Esophagus muscularis mucosa (tissue), 4 donors: ENCODE data around the gene TAP1. TPM values are rescaled to one million over a fixed set of nuclear protein-coding genes. Genes with fewer than 3 reads are reported as not detected.
A peak's percentile ranks its signal among the peaks of the same experiment; 100 is the strongest.

Experiments
- DNase-seq: peaks from one replicate; pipeline ENCODE4 v3.0.0-alpha.2; 2017; ENCODE audit errors: extremely low spot score
- H3K27ac ChIP-seq, 4 donors: fragments of 200-600 bp; sonication (generic); replicated peaks in 1 of 4; 1 replicate in 3 of 4; 2 replicates in 1 of 4; pipeline ENCODE4 v1.5.1; 2016 to 2019; ENCODE audit warnings: mild to moderate bottlenecking in 1 of 4
- H3K27me3 ChIP-seq, 4 donors: fragments of 200-600 bp; sonication (generic); one replicate each; pipeline versions ENCODE4 v1.5.1 to v1.6.0; 2016 to 2019
- H3K36me3 ChIP-seq, 4 donors: fragments of 200-600 bp; sonication (generic); one replicate each; pipeline ENCODE4 v1.5.1; 2016 to 2019
- H3K4me1 ChIP-seq, 4 donors: fragments of 200-600 bp; sonication (generic); one replicate each; pipeline ENCODE4 v1.5.1; 2016 to 2019
- H3K4me3 ChIP-seq, 4 donors: fragments of 200-600 bp; sonication (generic); 1 replicate in 2 of 4; 2 replicates in 2 of 4; pipeline ENCODE4 v1.5.1; 2016 to 2019; ENCODE audit warnings: mild to moderate bottlenecking in 4 of 4, moderate library complexity in 1 of 4
- H3K9me3 ChIP-seq, 4 donors: fragments of 200-600 bp; sonication (generic); 1 replicate in 3 of 4; 2 replicates in 1 of 4; pipeline ENCODE4 v1.5.1; 2016 to 2019
- EP300 ChIP-seq: sonication (generic); formaldehyde crosslinking; IDR thresholded peaks from one replicate; pipeline ENCODE4 v1.6.1; 2017; ENCODE audit warnings: antibody characterized with exemption
- POLR2A ChIP-seq: fragments of 450-650 bp; IDR thresholded peaks from one replicate; pipeline ENCODE4 v1.6.1; 2017; ENCODE audit warnings: antibody characterized with exemption, moderate library complexity, mild to moderate bottlenecking, low read depth
- POLR2AphosphoS5 ChIP-seq, 2 donors: sonication (generic); formaldehyde crosslinking; IDR thresholded peaks; one replicate each; pipeline ENCODE4 v1.6.1; 2017; ENCODE audit warnings: antibody characterized with exemption in 2 of 2
- whole genome bisulfite sequencing: methylation state at CpG from one replicate; pipeline ENCODE4 v1.1.5; 2018; 5-methylcytosine and 5-hydroxymethylcytosine counted together
- intact Hi-C: fragments of 100-400 bp; cut with DNase I; formaldehyde crosslinking; loops from one replicate; pipeline ENCODE4 v1.15.1; 2023
- small RNA-seq, 3 donors: library from RNA; depleted of rRNA; stranded (forward); fragments of <200 nt; gene quantifications; one replicate each; pipeline ENCODE3, GENCODE V24; 2016
- total RNA-seq, 4 donors: library from RNA; depleted of rRNA; stranded (reverse); fragments of >200 nt; gene quantifications; one replicate each; pipeline versions ENCODE4 v1.1.0 to v1.2.1, GENCODE V29; 2016
- TF ChIP-seq, protein P1 (sequence below), 3 experiments: fragments of 200-600 bp in 2 of 3; fragments of 450-650 bp in 1 of 3; sonication (generic) in 2 of 3; IDR thresholded peaks; one replicate each; pipeline ENCODE4 v1.5.1; 2017 to 2019; ENCODE audit warnings: antibody characterized with exemption in 3 of 3, mild to moderate bottlenecking in 2 of 3, moderate library complexity in 1 of 3

Gene TAP1
- total RNA-seq, 4 donors from 2014 or later, result 28.7 to 45.7 (median 34.8) TPM

DNA sequence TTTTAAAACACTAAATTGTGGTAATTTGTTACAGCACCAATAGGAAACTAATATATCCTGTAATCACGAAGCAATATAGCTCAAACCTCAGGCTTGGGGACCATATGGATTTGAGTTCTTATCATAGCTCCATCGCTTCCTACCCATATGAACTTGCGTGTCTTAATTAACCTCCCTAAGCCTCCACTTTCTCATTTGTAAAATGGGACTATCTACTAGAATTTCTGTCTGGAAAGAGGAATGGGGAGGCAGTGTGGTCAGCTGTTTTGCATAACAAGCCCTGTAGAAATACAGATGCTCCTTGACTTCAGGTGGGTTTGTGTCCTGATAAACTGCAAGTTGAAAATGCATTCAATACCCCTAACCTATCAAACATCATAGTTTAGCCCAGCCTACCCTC, 53.8 kb downstream of the TAP1 start:
- H3K27me3 ChIP-seq, result peaks cover 0 to 66% (median 7%) of the 10 kb centered on the region in 4 donors
- DNase-seq, result no peak
- H3K4me1 ChIP-seq, result peaks cover 0 to 11% (median 9%) of the 10 kb centered on the region in 4 donors
- 94% methylated on average over 3 of the region's 3 CpGs for WGBS
- TF ChIP-seq, protein P1, sequence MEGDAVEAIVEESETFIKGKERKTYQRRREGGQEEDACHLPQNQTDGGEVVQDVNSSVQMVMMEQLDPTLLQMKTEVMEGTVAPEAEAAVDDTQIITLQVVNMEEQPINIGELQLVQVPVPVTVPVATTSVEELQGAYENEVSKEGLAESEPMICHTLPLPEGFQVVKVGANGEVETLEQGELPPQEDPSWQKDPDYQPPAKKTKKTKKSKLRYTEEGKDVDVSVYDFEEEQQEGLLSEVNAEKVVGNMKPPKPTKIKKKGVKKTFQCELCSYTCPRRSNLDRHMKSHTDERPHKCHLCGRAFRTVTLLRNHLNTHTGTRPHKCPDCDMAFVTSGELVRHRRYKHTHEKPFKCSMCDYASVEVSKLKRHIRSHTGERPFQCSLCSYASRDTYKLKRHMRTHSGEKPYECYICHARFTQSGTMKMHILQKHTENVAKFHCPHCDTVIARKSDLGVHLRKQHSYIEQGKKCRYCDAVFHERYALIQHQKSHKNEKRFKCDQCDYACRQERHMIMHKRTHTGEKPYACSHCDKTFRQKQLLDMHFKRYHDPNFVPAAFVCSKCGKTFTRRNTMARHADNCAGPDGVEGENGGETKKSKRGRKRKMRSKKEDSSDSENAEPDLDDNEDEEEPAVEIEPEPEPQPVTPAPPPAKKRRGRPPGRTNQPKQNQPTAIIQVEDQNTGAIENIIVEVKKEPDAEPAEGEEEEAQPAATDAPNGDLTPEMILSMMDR (IDR thresholded peaks at IDR 0.05), result no peak
- TF ChIP-seq EP300, result no peak
- TF ChIP-seq POLR2A, result no peak
- TF ChIP-seq POLR2AphosphoS5 (IDR thresholded peaks at IDR 0.05), result no peak
- no peak overlapping the region for H3K4me3 ChIP-seq
- H3K9me3 ChIP-seq, result peaks cover 0 to 7% (median 2%) of the 10 kb centered on the region in 4 donors
- H3K36me3 ChIP-seq, result no peaks in the 10 kb centered on the region
- H3K27ac ChIP-seq, result no peak overlapping the region
- intact Hi-C loops, result loop anchor here (10.0 kb wide), 1 partner anchor 95 kb away; no protein-coding TSS in a partner anchor

GRCh38 chr6:32799168-32799567, 54.3 kb downstream of the TAP1 start:
- no peak overlapping the region for H3K27ac ChIP-seq
- H3K9me3 ChIP-seq, result peaks cover 0 to 7% (median 2%) of the 10 kb centered on the region in 4 donors
- no peaks in the 10 kb centered on the region for H3K36me3 ChIP-seq
- intact Hi-C loops, result loop anchor here (10.0 kb wide), 1 partner anchor 94 kb away; no protein-coding TSS in a partner anchor
- TF ChIP-seq POLR2AphosphoS5 (IDR thresholded peaks at IDR 0.05), result no peak
- TF ChIP-seq, protein P1 (IDR thresholded peaks at IDR 0.05), result no peak
- TF ChIP-seq POLR2A, result no peak
- TF ChIP-seq EP300, result no peak
- WGBS, result 90% methylated on average over 3 of the region's 3 CpGs
- DNase-seq, result no peak
- H3K27me3 ChIP-seq, result peaks cover 0 to 70% (median 7%) of the 10 kb centered on the region in 4 donors
- H3K4me1 ChIP-seq, result peaks cover 0 to 11% (median 9%) of the 10 kb centered on the region in 4 donors
- H3K4me3 ChIP-seq, result no peak overlapping the region

DNA sequence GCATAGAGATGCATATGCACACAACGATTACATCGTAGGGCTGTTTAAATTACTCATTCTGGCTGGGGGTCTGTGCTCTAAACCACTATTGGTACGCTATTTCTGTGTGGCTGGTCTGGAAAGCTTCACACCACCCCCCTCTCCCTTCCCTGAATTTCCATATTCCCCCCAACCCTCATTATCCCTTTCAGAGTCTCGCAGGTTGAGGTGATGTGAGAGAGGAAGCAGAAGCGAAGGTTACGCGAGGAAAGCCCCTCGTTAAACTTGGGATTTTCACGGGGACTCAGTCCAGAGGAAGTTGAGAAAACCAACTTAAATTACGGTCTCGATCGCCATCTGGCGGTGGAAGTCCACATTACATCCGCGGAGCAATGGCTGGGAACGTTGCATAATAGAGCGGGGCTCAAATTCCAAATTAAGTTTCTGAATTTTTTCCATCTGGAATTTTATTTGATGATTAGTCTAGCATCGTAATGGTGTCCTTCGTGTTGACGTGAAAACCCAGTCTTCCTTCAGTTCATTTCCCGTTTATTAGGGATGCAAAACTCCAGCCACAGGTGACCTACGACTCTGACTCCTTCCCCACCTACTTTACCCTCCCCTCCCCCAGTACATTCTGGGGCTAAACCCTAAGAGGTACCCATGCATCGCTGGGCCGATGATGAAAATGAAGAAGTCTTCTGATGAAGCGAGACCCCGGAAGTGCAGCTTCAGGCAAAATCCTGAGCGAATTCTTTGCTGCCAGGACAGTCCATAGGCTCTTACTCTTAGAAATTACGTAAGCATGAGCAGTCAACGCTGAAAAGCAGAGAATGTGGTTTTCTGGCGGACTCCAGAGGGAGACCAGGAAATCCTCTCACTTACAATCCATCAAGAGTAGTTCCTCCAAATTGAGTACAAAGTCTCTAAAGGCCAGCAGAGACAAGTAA, 56.4 kb downstream of the TAP1 start:
- DNase-seq, result peak; percentile 95
- H3K4me3 ChIP-seq, result peak overlapping the region; percentile 5 to 39 (median 24)

More for the DNA sequence above, 56.4 kb downstream of the TAP1 start:
- peaks cover 0 to 7% (median 2%) of the 10 kb centered on the region in 4 donors for H3K9me3 ChIP-seq
- peaks cover 0 to 74% (median 7%) of the 10 kb centered on the region in 4 donors for H3K27me3 ChIP-seq
- TF ChIP-seq, protein P1 (IDR thresholded peaks at IDR 0.05), result peak; percentile 91 to 95 (median 94)
- TF ChIP-seq POLR2AphosphoS5 (IDR thresholded peaks at IDR 0.05), result no peak
- intact Hi-C loops, result loop anchor here (2.0 to 10.0 kb wide), 2 partner anchors 92 to 380 kb away; no protein-coding TSS in a partner anchor
- no peak overlapping the region for H3K27ac ChIP-seq
- H3K4me1 ChIP-seq, result peaks cover 0 to 11% (median 9%) of the 10 kb centered on the region in 4 donors
- no peaks in the 10 kb centered on the region for H3K36me3 ChIP-seq
- WGBS, result 13% methylated on average over 30 of the region's 30 CpGs

Small RNA genes within 50 kb of the gene (small RNA-seq; reads per million reads assigned to genes)
- gene HLA-Z, result 0 reads per million in 3 donors

Other genes with a start within 250 kb of the TAP1 start
- 1 to 10 TPM in 3 of 4 donors, under 1 TPM in 1; 0.97 to 8.4 (median 5.1) TPM for gene HLA-DQA1, start 216.3 kb downstream of the TAP1 start, total RNA-seq
- 1 to 10 TPM in 2 of 4 donors, under 1 TPM in 1, not detected in 1; 0.71 to 5.8 (median 4.8) TPM for gene HLA-DQB1, start 187.0 kb downstream of the TAP1 start, total RNA-seq
- gene HLA-DQA2, start 112.3 kb downstream of the TAP1 start, total RNA-seq, result 1 to 10 TPM in 1 of 4 donors, under 1 TPM in 2, not detected in 1; 0.40 to 3.2 (median 0.42) TPM
- 1 to 10 TPM in 2 of 4 donors, under 1 TPM in 2; 0.33 to 1.7 (median 0.86) TPM for gene HLA-DQB2, start 90.2 kb downstream of the TAP1 start, total RNA-seq
- under 1 TPM in 3 of 4 donors, not detected in 1; 0.19 to 0.33 (median 0.29) TPM for gene HLA-DOB, start 36.7 kb downstream of the TAP1 start, total RNA-seq
- 10 to 100 TPM in 3 of 4 donors, 1 to 10 TPM in 1; 8.6 to 16.3 (median 13.4) TPM for gene TAP2, start 15.0 kb downstream of the TAP1 start, total RNA-seq
- 10 to 100 TPM; 25.7 to 38.4 (median 32.4) TPM for gene PSMB8, start 9.7 kb downstream of the TAP1 start, total RNA-seq
- gene PSMB9, start 488 bp upstream of the TAP1 start, total RNA-seq, result 10 to 100 TPM in 3 of 4 donors, 1 to 10 TPM in 1; 9.1 to 26.2 (median 20.5) TPM
- 10 to 100 TPM in 2 of 4 donors, 1 to 10 TPM in 2; 8.0 to 17.2 (median 11.0) TPM for gene HLA-DMB, start 87.3 kb upstream of the TAP1 start, total RNA-seq
- gene HLA-DMA, start 99.4 kb upstream of the TAP1 start, total RNA-seq, result 10 to 100 TPM; 17.2 to 26.0 (median 21.6) TPM
- gene BRD2, start 114.9 kb upstream of the TAP1 start, total RNA-seq, result 100 to 1,000 TPM; 107 to 148 (median 118) TPM
- 10 to 100 TPM in 2 of 4 donors, 1 to 10 TPM in 2; 3.8 to 11.5 (median 8.3) TPM for gene HLA-DOA, start 155.9 kb upstream of the TAP1 start, total RNA-seq
- 10 to 100 TPM; 28.5 to 91.3 (median 65.9) TPM for gene HLA-DPA1, start 219.9 kb upstream of the TAP1 start, total RNA-seq
- gene HLA-DPB1, start 222.3 kb upstream of the TAP1 start, total RNA-seq, result 10 to 100 TPM; 38.6 to 95.8 (median 61.7) TPM